Renal cortex interstitium (tissue), 11 donors: Measurements from ENCODE around the gene CAMKMT. TPM values are rescaled to one million over a fixed set of nuclear protein-coding genes. Genes with fewer than 3 reads are reported as not detected.

Experiments
- DNase-seq, 11 donors: peaks; one replicate each; pipeline ENCODE4 v3.0.0-alpha.2; 2013; ENCODE audit warnings: low read depth in 9 of 11, low spot score in 4 of 11; ENCODE audit errors: extremely low read depth in 1 of 11
- polyA plus RNA-seq, 3 donors: library from polyadenylated mRNA; unstranded; fragments of 120-200 nt; gene quantifications; one replicate each; pipeline ENCODE4 v1.2.1, GENCODE V29; 2013; ENCODE audit not compliant: insufficient read length in 3 of 3

CAMKMT gene
- polyA plus RNA-seq, 3 donors: 13.2 to 14.8 (median 14.5) TPM

GRCh38 chr2:44688456-44689124 is 326.8 kb downstream of the CAMKMT start:
- DNase-seq: no peak

GRCh38 chr2:44689516-44689915 is 327.8 kb downstream of the CAMKMT start:
- DNase-seq: no peak

GRCh38 chr2:44691174-44691785 is 329.5 kb downstream of the CAMKMT start:
- no peak for DNase-seq

- no peak for DNase-seq
These were observed 331.1 kb downstream of the CAMKMT start for GRCh38 chr2:44692821-44693220.

GRCh38 chr2:44700824-44701223 is 339.1 kb downstream of the CAMKMT start:
- no peak for DNase-seq

GRCh38 chr2:44705356-44705755 is 343.6 kb downstream of the CAMKMT start:
- DNase-seq: no peak

- no peak for DNase-seq
These were observed 344.2 kb downstream of the CAMKMT start for GRCh38 chr2:44705876-44706480.

GRCh38 chr2:44706681-44707553 is 345.2 kb downstream of the CAMKMT start:
- DNase-seq: no peak

GRCh38 chr2:44707945-44708660 is 346.4 kb downstream of the CAMKMT start:
- DNase-seq: no peak

- no peak for DNase-seq
These were observed 346.9 kb downstream of the CAMKMT start for GRCh38 chr2:44708661-44709000.

- no peak for DNase-seq
These were observed 351.4 kb downstream of the CAMKMT start for GRCh38 chr2:44713170-44713569.

GRCh38 chr2:44715671-44716081 is 353.9 kb downstream of the CAMKMT start:
- peak in 1 of 11 donors; percentile 1 for DNase-seq

GRCh38 chr2:44716131-44716530 is 354.4 kb downstream of the CAMKMT start:
- no peak for DNase-seq

GRCh38 chr2:44718431-44718830 is 356.7 kb downstream of the CAMKMT start:
- DNase-seq: no peak

GRCh38 chr2:44719562-44719961 is 357.8 kb downstream of the CAMKMT start:
- no peak for DNase-seq

- no peak for DNase-seq
These were observed 360.4 kb downstream of the CAMKMT start for GRCh38 chr2:44722026-44722625.

GRCh38 chr2:44723921-44724320 is 362.2 kb downstream of the CAMKMT start:
- DNase-seq: no peak

GRCh38 chr2:44730593-44730992 is 368.8 kb downstream of the CAMKMT start:
- no peak for DNase-seq

GRCh38 chr2:44731505-44731904 is 369.8 kb downstream of the CAMKMT start:
- DNase-seq: no peak
